Activated CD4-positive, alpha-beta T cell treated with anti-CD3 and anti-CD28 coated beads for 48 hours (primary cell): ENCODE measurements around the gene TRUB2.
"Not testable (repeated sequence)": the region's sequence is repeated elsewhere in the genome, so short reads cannot be mapped to it uniquely, and the experiment has no call there.

Experiments used
- DNase-seq: peaks from one replicate; pipeline ENCODE4 v3.0.0-alpha.2; 2020

TRUB2 gene

GRCh38 chr9:128340691-128341434 is 18.6 kb upstream of the TRUB2 start:
- DNase-seq = peak; percentile 29

GRCh38 chr9:128339761-128340690 is 17.8 kb upstream of the TRUB2 start, which contains the start of gene SLC27A4:
SLC27A4 (plus strand) TSS chr9:128340527; CDS start chr9:128343133, 2,606 bp downstream.
- peak; percentile 80 for DNase-seq

- not testable (repeated sequence) for DNase-seq
Observed at GRCh38 chr9:128338852-128339614, 16.8 kb upstream of the TRUB2 start.

GRCh38 chr9:128337936-128338335 is 15.7 kb upstream of the TRUB2 start:
- no peak for DNase-seq

- DNase-seq = no peak
Observed at GRCh38 chr9:128335914-128336313, 13.7 kb upstream of the TRUB2 start.

- DNase-seq = no peak
Observed at GRCh38 chr9:128335161-128335560, 12.9 kb upstream of the TRUB2 start.

- DNase-seq = no peak
Observed at GRCh38 chr9:128333451-128333869, 11.2 kb upstream of the TRUB2 start.

- DNase-seq = no peak
Observed at GRCh38 chr9:128325629-128326028, 3.4 kb upstream of the TRUB2 start.

GRCh38 chr9:128324401-128324800 is 2.2 kb upstream of the TRUB2 start:
- DNase-seq = no peak

- DNase-seq = no peak
Observed at GRCh38 chr9:128323791-128324190, 1.5 kb upstream of the TRUB2 start.

GRCh38 chr9:128323212-128323730 is 1.0 kb upstream of the TRUB2 start:
- DNase-seq = no peak

- no peak for DNase-seq
Observed at GRCh38 chr9:128321879-128322403, 306 bp downstream of the TRUB2 start.

- DNase-seq = no peak
Observed at GRCh38 chr9:128321343-128321742, 904 bp downstream of the TRUB2 start.

GRCh38 chr9:128317629-128318028 is 4.6 kb downstream of the TRUB2 start:
- no peak for DNase-seq

- no peak for DNase-seq
Observed at GRCh38 chr9:128316421-128316820, 5.8 kb downstream of the TRUB2 start.

GRCh38 chr9:128314697-128315096 is 7.5 kb downstream of the TRUB2 start:
- DNase-seq = no peak

- DNase-seq = no peak
Observed at GRCh38 chr9:128310461-128310860, 11.8 kb downstream of the TRUB2 start.

- DNase-seq = no peak
Observed at GRCh38 chr9:128309551-128309950, 12.7 kb downstream of the TRUB2 start.

GRCh38 chr9:128304971-128305288 is 17.3 kb downstream of the TRUB2 start:
- DNase-seq = no peak

GRCh38 chr9:128304136-128304970 is 17.9 kb downstream of the TRUB2 start:
- DNase-seq = no peak
